ENCODE results near the gene GLIPR1.
"Not testable (repeated sequence)": the region's sequence is repeated elsewhere in the genome, so short reads cannot be mapped to it uniquely, and the experiment has no call there.

Gene GLIPR1

DNA sequence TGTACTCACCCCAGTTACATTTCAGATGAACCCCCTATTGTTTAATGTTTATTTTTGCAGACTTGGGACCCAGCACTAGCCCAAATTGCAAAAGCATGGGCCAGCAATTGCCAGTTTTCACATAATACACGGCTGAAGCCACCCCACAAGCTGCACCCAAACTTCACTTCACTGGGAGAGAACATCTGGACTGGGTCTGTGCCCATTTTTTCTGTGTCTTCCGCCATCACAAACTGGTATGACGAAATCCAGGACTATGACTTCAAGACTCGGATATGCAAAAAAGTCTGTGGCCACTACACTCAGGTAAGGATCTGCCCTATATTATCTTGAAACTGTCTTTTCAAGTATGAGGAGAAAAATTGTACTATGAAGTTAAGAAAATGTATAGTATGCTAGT is 1.2 kb downstream of the GLIPR1 start:
- peak overlapping the region; percentile 97 for H3K27ac Mint-ChIP-seq
- peaks cover 42% of the 10 kb centered on the region for H3K4me1 Mint-ChIP-seq
- peak overlapping the region; percentile 94 for H3K4me3 Mint-ChIP-seq
- no peaks in the 10 kb centered on the region for H3K27me3 Mint-ChIP-seq
- peaks cover 18% of the 10 kb centered on the region for H3K36me3 Mint-ChIP-seq
- no peak for ATAC-seq (ENCODE audit: low read depth)
- DNase-seq (ENCODE audit: low spot score in 2 of 2) = no peak
- no peaks in the 10 kb centered on the region for H3K9me3 Mint-ChIP-seq

DNA sequence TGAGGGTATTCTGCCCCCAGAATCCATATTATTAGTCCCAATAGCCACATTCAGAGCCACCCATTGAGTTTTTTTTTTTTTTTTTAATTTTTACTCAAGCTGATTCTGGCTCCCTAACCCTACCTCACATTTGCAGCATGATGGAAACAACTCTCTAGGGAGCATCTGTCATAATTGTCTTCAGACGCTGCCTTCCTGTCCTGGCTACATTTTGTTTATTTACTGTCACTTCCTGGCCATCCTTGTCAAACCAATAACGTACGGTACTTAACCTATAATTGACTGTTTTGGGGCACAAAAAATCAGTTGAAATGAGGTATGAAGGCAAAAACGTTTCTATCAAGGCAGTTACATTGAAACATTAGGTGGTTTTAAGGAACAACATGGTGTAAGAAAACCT is 2.1 kb downstream of the GLIPR1 start:
- no peaks in the 10 kb centered on the region for H3K9me3 Mint-ChIP-seq
- ATAC-seq (ENCODE audit: low read depth) = peak; percentile 38
- peak overlapping the region; percentile 94 for H3K4me3 Mint-ChIP-seq
- H3K27me3 Mint-ChIP-seq = no peaks in the 10 kb centered on the region
- H3K4me1 Mint-ChIP-seq = peaks cover 37% of the 10 kb centered on the region
- DNase-seq (ENCODE audit: low spot score in 2 of 2) = no peak
- H3K36me3 Mint-ChIP-seq = peaks cover 22% of the 10 kb centered on the region
- peak overlapping the region; percentile 97 for H3K27ac Mint-ChIP-seq

DNA sequence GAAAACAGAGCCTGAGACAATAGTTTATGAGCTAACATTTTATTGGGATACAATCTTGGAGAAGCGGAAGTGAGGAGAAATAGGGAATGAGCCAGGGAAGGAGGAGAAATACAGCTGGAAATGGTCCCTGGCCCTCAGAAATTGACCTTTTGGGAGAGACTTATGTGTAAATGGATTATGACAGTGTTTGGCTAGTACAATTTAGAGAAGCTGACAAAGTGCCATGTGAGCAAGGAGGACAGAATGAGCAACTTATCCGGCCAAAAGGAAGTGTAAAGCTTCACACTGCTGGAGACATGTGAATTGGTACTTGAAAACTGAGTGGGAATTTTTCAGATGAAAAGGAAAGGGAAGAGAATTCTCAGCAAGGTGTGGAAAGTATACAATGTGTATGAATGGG is 2.9 kb downstream of the GLIPR1 start:
- Mint-ChIP-seq H3K4me1 (peaks cover 39% of the 10 kb centered on the region), H3K9me3 (no peaks in the 10 kb centered on the region), H3K36me3 (peaks cover 22% of the 10 kb centered on the region), H3K4me3 (peak overlapping the region; percentile 74), H3K27ac (peak overlapping the region; percentile 97), H3K27me3 (no peaks in the 10 kb centered on the region)
- DNase-seq (ENCODE audit: low spot score in 2 of 2) = no peak
- no peak for ATAC-seq (ENCODE audit: low read depth)

DNA sequence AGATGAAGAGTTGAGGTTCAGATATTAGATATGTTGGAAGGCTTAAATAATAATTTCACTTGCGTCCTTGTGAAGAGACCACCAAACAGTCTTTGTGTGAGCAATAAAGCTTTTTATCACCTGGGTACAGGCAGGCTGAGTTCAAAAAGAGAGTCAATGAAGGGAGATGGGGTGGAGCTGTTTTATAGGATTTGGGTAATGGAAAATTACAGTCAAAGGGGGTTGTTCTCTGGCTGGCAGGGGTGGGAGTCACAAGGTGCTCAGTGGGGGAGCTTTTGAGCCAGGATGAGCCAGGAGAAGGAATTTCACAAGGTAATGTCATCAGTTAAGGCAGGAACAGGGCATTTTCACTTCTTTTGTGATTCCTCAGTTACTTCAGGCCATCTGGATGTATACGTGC is 3.9 kb downstream of the GLIPR1 start:
- not testable (repeated sequence) for H3K9me3 Mint-ChIP-seq; H3K27me3 Mint-ChIP-seq; ATAC-seq (ENCODE audit: low read depth); DNase-seq (ENCODE audit: low spot score in 2 of 2)
- Mint-ChIP-seq H3K36me3 (peaks cover 27% of the 10 kb centered on the region), H3K4me1 (peaks cover 43% of the 10 kb centered on the region), H3K4me3 (peak overlapping the region; percentile 19), H3K27ac (peak overlapping the region; percentile 97)

DNA sequence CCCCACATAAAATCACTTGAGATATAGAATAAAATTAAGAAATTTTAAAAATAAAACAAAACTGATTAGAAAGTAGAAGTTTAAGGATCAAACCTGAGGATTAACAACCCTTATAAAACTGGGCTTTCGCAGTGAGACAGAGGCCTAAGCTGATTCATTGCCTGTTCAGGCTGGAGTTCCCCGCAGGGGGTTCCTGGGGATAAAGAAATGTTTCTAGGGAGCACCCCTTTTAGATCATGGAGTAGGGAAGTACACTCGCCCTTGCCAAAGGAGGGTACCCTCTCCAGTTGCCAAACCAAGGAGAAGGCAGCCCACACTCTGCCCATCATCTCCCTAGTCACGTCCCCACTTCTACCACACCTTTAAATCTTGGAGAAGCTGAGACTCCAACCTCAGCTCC is 6.8 kb downstream of the GLIPR1 start:
- ATAC-seq (ENCODE audit: low read depth) = no peak
- no peaks in the 10 kb centered on the region for H3K9me3 Mint-ChIP-seq
- H3K27ac Mint-ChIP-seq = peak overlapping the region; percentile 69
- no peak for DNase-seq (ENCODE audit: low spot score in 2 of 2)
- H3K4me3 Mint-ChIP-seq = no peak overlapping the region
- H3K36me3 Mint-ChIP-seq = peaks cover 40% of the 10 kb centered on the region
- H3K27me3 Mint-ChIP-seq = no peaks in the 10 kb centered on the region
- H3K4me1 Mint-ChIP-seq = peaks cover 38% of the 10 kb centered on the region

DNA sequence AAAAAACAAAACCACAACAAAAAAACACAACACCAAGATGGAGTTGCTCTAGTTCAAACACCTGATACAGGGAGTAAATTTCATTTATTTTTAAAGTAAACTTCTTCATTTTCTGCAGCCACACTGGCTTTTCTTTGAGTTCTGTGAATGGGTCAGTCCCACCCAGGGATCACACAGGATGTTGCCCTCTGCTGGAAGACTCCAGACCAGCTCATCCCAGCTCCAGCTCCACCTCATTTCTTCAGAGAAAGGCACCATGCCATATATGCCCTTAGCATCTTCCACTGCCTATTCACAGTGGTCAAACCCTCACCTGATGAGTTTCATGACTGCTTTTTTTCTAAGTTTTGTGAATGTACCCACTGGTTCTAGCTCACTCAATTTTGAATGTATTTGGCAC is 8.0 kb downstream of the GLIPR1 start:
- Mint-ChIP-seq H3K4me1 (peaks cover 33% of the 10 kb centered on the region), H3K9me3 (no peaks in the 10 kb centered on the region), H3K36me3 (peaks cover 36% of the 10 kb centered on the region), H3K4me3 (no peak overlapping the region), H3K27me3 (no peaks in the 10 kb centered on the region), H3K27ac (no peak overlapping the region)
- ATAC-seq (ENCODE audit: low read depth) = peak; percentile 62
- no peak for DNase-seq (ENCODE audit: low spot score in 2 of 2)

- Mint-ChIP-seq H3K4me3 (no peak overlapping the region), H3K9me3 (no peaks in the 10 kb centered on the region), H3K36me3 (peaks cover 33% of the 10 kb centered on the region), H3K27me3 (no peaks in the 10 kb centered on the region), H3K4me1 (peaks cover 28% of the 10 kb centered on the region), H3K27ac (peak overlapping the region; percentile 89)
- no peak for DNase-seq (ENCODE audit: low spot score in 2 of 2)
- no peak for ATAC-seq (ENCODE audit: low read depth)
These were observed 8.6 kb downstream of the GLIPR1 start for GRCh38 chr12:75489187-75489586.

GRCh38 chr12:75489613-75490210 is 9.2 kb downstream of the GLIPR1 start:
- Mint-ChIP-seq H3K9me3 (no peaks in the 10 kb centered on the region), H3K27me3 (no peaks in the 10 kb centered on the region), H3K4me3 (no peak overlapping the region), H3K4me1 (peaks cover 24% of the 10 kb centered on the region), H3K36me3 (peaks cover 30% of the 10 kb centered on the region), H3K27ac (peak overlapping the region; percentile 89)
- DNase-seq (ENCODE audit: low spot score in 2 of 2) = no peak
- no peak for ATAC-seq (ENCODE audit: low read depth)

GRCh38 chr12:75491169-75491568 is 10.6 kb downstream of the GLIPR1 start:
- H3K9me3 Mint-ChIP-seq = no peaks in the 10 kb centered on the region
- H3K4me3 Mint-ChIP-seq = no peak overlapping the region
- DNase-seq (ENCODE audit: low spot score in 2 of 2) (no peak), ATAC-seq (ENCODE audit: low read depth) (no peak)
- H3K27ac Mint-ChIP-seq = peak overlapping the region; percentile 8
- no peaks in the 10 kb centered on the region for H3K27me3 Mint-ChIP-seq
- H3K36me3 Mint-ChIP-seq = peaks cover 29% of the 10 kb centered on the region
- H3K4me1 Mint-ChIP-seq = peaks cover 24% of the 10 kb centered on the region

DNA sequence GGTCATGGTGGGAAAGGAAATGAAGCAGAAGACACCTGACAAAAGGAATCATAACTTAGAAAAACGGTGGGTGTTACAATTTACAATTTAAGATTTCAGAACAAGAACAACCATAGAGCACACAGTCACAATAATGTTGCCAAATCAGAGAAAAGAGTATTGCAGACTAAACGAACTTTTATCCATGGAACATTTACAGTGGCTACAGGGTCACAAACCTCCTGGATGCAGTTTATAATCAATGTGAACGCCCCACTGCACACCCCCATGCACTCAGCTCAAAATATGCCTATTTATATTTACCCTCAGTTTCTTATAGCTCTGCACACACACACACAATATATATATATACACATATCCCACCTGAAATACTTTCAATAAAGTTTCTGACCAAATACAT is 22.9 kb downstream of the GLIPR1 start:
- Mint-ChIP-seq H3K9me3 (no peaks in the 10 kb centered on the region), H3K27ac (no peak overlapping the region)

DNA sequence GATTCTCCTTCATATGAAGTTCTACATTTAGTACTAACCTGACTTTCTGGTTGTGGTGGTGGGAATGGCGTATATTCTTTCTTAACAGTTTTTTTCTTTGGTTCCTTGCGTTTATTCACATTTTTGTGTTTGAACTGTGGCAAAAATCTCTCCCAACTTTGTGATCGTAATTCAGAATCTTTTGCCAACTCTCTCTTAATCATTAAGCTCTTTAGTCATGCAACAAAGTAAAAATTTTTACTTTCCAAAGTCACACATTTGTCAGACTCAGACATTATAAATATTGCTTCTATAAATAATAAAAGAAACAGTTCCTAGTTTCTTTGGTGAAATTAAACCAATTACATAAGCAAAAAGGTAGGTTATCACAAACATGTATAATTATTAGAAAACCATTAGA is 23.3 kb downstream of the GLIPR1 start:
- no peaks in the 10 kb centered on the region for H3K9me3 Mint-ChIP-seq
- ATAC-seq (ENCODE audit: low read depth) (no peak), DNase-seq (ENCODE audit: low spot score in 2 of 2) (no peak)
- H3K4me3 Mint-ChIP-seq = no peak overlapping the region
- peaks cover 3% of the 10 kb centered on the region for H3K4me1 Mint-ChIP-seq
- no peaks in the 10 kb centered on the region for H3K27me3 Mint-ChIP-seq
- no peak overlapping the region for H3K27ac Mint-ChIP-seq
- peaks cover 7% of the 10 kb centered on the region for H3K36me3 Mint-ChIP-seq

More for the DNA sequence above, 22.9 kb downstream of the GLIPR1 start:
- Mint-ChIP-seq H3K4me1 (peaks cover 2% of the 10 kb centered on the region), H3K36me3 (peaks cover 11% of the 10 kb centered on the region), H3K27me3 (no peaks in the 10 kb centered on the region), H3K4me3 (no peak overlapping the region)
- no peak for ATAC-seq (ENCODE audit: low read depth)
- no peak for DNase-seq (ENCODE audit: low spot score in 2 of 2)

DNA sequence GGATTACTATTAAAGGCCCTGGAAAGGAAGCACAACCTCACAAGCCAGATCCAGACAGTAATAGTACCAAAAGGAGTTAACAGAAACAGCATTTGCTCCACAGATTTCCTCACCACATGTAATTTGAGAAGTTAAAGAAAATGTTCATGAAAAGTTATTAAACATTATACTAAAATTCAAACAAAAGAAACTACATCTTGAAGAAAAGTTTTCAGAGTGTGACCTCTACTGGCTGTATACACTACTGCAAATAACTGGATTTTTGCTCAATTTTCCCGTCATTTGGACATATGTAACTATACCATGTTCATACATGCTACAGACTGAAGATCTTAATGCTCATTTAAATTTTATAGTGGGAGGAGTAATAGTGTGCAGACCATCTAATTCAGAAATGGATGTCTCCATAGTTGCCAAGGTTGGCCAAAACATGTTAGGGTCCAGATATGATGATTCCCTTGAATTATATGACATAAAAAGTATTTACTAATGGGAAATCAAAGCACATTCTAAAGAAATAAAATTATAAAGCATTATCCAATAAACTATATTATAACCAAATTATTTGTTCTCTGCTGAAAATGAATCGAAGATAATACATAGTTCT is 25.3 kb downstream of the GLIPR1 start:
- Mint-ChIP-seq H3K27me3 (no peaks in the 10 kb centered on the region), H3K27ac (no peak overlapping the region), H3K4me3 (no peak overlapping the region), H3K4me1 (peaks cover 13% of the 10 kb centered on the region), H3K36me3 (peaks cover 4% of the 10 kb centered on the region), H3K9me3 (no peaks in the 10 kb centered on the region)
- DNase-seq (ENCODE audit: low spot score in 2 of 2) (peak in 1 of 2 donors; percentile 28), ATAC-seq (ENCODE audit: low read depth) (peak; percentile 44)

DNA sequence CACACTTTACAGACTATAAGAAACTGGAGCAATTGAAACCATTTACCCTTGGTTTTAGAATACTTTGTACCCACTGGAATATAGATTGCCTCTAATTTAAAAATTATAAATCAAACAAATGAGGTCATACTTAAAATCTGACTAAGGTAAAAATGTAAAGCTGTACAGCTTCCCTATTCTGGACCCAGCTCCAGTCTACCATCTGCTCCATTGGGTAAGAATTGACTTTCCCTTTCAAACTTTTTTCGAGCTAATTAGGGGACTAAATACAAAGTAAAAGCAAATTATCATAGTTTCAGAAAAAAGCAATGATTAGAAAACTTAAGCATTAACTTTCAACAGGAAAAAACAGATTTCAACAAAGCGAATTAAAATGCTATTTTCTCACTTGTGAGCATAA is 26.5 kb downstream of the GLIPR1 start:
- Mint-ChIP-seq H3K27ac (no peak overlapping the region), H3K36me3 (peaks cover 4% of the 10 kb centered on the region), H3K27me3 (no peaks in the 10 kb centered on the region), H3K4me1 (peaks cover 22% of the 10 kb centered on the region), H3K4me3 (no peak overlapping the region), H3K9me3 (no peaks in the 10 kb centered on the region)
- no peak for ATAC-seq (ENCODE audit: low read depth)
- DNase-seq (ENCODE audit: low spot score in 2 of 2) = no peak

GRCh38 chr12:75508159-75508558 is 27.6 kb downstream of the GLIPR1 start:
- H3K36me3 Mint-ChIP-seq = peaks cover 4% of the 10 kb centered on the region

DNA sequence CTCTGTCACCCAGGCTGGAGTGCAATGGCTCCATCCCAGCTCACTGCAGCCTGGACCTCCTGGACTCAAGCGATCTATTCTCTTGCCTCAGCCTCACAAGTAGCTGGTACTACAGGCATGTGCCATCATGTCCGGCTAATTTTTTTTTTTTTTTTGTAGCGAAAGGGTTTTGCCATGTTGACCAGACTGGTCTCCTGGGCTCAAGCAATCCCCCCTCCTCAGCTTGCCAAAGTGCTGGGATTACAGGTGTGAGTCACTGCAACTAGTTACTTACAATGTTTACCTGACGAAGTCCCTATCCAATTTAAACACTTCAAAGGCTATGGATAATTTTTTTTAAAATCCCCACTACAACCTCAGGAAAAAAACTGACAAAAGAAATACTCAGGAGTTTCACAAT is 29.1 kb downstream of the GLIPR1 start:
- Mint-ChIP-seq H3K27ac (peak overlapping the region; percentile 98), H3K4me1 (peaks cover 22% of the 10 kb centered on the region), H3K36me3 (peaks cover 2% of the 10 kb centered on the region), H3K27me3 (no peaks in the 10 kb centered on the region), H3K9me3 (no peaks in the 10 kb centered on the region), H3K4me3 (peak overlapping the region; percentile 5)
- DNase-seq (ENCODE audit: low spot score in 2 of 2) (no peak), ATAC-seq (ENCODE audit: low read depth) (no peak)

More at GRCh38 chr12:75508159-75508558, 27.6 kb downstream of the GLIPR1 start:
- H3K27ac Mint-ChIP-seq = no peak overlapping the region
- no peaks in the 10 kb centered on the region for H3K9me3 Mint-ChIP-seq
- peaks cover 22% of the 10 kb centered on the region for H3K4me1 Mint-ChIP-seq
- H3K4me3 Mint-ChIP-seq = no peak overlapping the region
- no peak for DNase-seq (ENCODE audit: low spot score in 2 of 2)
- no peak for ATAC-seq (ENCODE audit: low read depth)
- no peaks in the 10 kb centered on the region for H3K27me3 Mint-ChIP-seq

Data from memory B cell (primary cell).